Measurements from ENCODE around the gene TUBB3. TPM values are rescaled to one million over a fixed set of nuclear protein-coding genes. Genes with fewer than 3 reads are reported as not detected.

The TUBB3 gene
- total and polyA plus RNA-seq, 2 of the 4 experiments (the other 2 are of a cell fraction) = 311 to 410 TPM

GRCh38 chr16:89936508-89936907, 13.4 kb downstream of the TUBB3 start:
- no peak overlapping the region for H3K23ac ChIP-seq (ENCODE audit: low read depth, low read length)
- peaks cover 49% of the 10 kb centered on the region for H3K36me3 ChIP-seq (ENCODE audit: control insufficient read depth, insufficient read depth, low read length)
- no peak overlapping the region for H3K56ac ChIP-seq (ENCODE audit: extremely low read depth, insufficient read depth, low read length)
- H2BK5ac ChIP-seq (ENCODE audit: low read depth, low read length, poor library complexity, severe bottlenecking) = no peak overlapping the region
- H3K9me3 ChIP-seq (ENCODE audit: control insufficient read depth, insufficient read depth, low read length) = no peaks in the 10 kb centered on the region
- H3K4ac ChIP-seq (ENCODE audit: low read depth, low read length) = no peak overlapping the region
- H3K27ac ChIP-seq (ENCODE audit: insufficient read depth, low read length) = no peak overlapping the region
- H2AFZ ChIP-seq (replicated peaks; ENCODE audit: low read length, poor library complexity) = no peak overlapping the region
- no peak overlapping the region for H4K5ac ChIP-seq (ENCODE audit: low read depth, low read length)
- no peak overlapping the region for H3K9ac ChIP-seq (ENCODE audit: low read depth, low read length)
- POLR2A ChIA-PET (ENCODE audit: unreplicated experiment) = no interaction called here
- H3K79me1 ChIP-seq (ENCODE audit: low read depth in 1 of 2, low read length in 2 of 2) = peaks cover 1 to 19% of the 10 kb centered on the region in 2 experiments; a peak in 2 of 4 replicates
- H2BK15ac ChIP-seq (ENCODE audit: low read depth, low read length) = no peak overlapping the region
- BruUV-seq (replicated peaks) = no TSS peak
- peaks cover 28% of the 10 kb centered on the region for H4K20me1 ChIP-seq (ENCODE audit: insufficient read depth, low read length)
- dilution Hi-C loops (cut with HindIII; ENCODE audit: low sequenced_read_pairs, unreplicated experiment) = no loop called here
- H2AK5ac ChIP-seq (ENCODE audit: low read depth, low read length) = no peak overlapping the region
- H4K91ac ChIP-seq (ENCODE audit: insufficient read depth, low read depth, low read length) = no peak overlapping the region
- H4K8ac ChIP-seq (ENCODE audit: low read depth in 2 of 2, low read length in 2 of 2) = no peak overlapping the region
- H2AK9ac ChIP-seq (replicated peaks; ENCODE audit: low read depth, low read length, poor library complexity) = no peak overlapping the region
- no peak overlapping the region for H3K14ac ChIP-seq (replicated peaks; ENCODE audit: low read depth, low read length)
- no peak for TF ChIP-seq BHLHE40 (IDR thresholded peaks at IDR 0.05; ENCODE audit: low read depth, low read length)
- TF ChIP-seq, protein P1, sequence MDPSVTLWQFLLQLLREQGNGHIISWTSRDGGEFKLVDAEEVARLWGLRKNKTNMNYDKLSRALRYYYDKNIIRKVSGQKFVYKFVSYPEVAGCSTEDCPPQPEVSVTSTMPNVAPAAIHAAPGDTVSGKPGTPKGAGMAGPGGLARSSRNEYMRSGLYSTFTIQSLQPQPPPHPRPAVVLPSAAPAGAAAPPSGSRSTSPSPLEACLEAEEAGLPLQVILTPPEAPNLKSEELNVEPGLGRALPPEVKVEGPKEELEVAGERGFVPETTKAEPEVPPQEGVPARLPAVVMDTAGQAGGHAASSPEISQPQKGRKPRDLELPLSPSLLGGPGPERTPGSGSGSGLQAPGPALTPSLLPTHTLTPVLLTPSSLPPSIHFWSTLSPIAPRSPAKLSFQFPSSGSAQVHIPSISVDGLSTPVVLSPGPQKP (IDR thresholded peaks at IDR 0.05; ENCODE audit: borderline replicate concordance, low read depth, low read length) = no peak
- TF ChIP-seq MAZ (IDR thresholded peaks at IDR 0.05; ENCODE audit: borderline replicate concordance, low read depth, low read length) = no peak
- TF ChIP-seq RAD21 (IDR thresholded peaks at IDR 0.05; ENCODE audit: low read length) = no peak
- no peak for TF ChIP-seq RFX5 (IDR thresholded peaks at IDR 0.05; ENCODE audit: low read depth, low read length)
- TF ChIP-seq FOS (IDR thresholded peaks at IDR 0.05; ENCODE audit: low read depth, low read length) = no peak
- no peak for TF ChIP-seq POLR2A (IDR thresholded peaks at IDR 0.05; ENCODE audit: low read depth, low read length)
- TF ChIP-seq SMC3 (IDR thresholded peaks at IDR 0.05; ENCODE audit: low read depth, low read length) = no peak
- TF ChIP-seq, protein P2, sequence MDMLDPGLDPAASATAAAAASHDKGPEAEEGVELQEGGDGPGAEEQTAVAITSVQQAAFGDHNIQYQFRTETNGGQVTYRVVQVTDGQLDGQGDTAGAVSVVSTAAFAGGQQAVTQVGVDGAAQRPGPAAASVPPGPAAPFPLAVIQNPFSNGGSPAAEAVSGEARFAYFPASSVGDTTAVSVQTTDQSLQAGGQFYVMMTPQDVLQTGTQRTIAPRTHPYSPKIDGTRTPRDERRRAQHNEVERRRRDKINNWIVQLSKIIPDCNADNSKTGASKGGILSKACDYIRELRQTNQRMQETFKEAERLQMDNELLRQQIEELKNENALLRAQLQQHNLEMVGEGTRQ (IDR thresholded peaks at IDR 0.05; ENCODE audit: low read depth, low read length) = no peak
- TF ChIP-seq MXI1 (IDR thresholded peaks at IDR 0.05; ENCODE audit: borderline replicate concordance, low read depth, low read length) = no peak
- no peak for TF ChIP-seq CHD1 (IDR thresholded peaks at IDR 0.05; ENCODE audit: low read depth, low read length)
- no peak for TF ChIP-seq CTCF (conservative IDR thresholded peaks at IDR 0.05; ENCODE audit: low read depth, low read length)
- no peak for TF ChIP-seq MAFK (IDR thresholded peaks at IDR 0.05; ENCODE audit: low read depth, low read length)
- TF ChIP-seq CEBPB (IDR thresholded peaks at IDR 0.05; ENCODE audit: low read depth, low read length) = no peak
- CTCF ChIA-PET = no interaction called here
- no peak overlapping the region for H3K4me3 ChIP-seq (ENCODE audit: insufficient read depth, low read depth, low read length)
- H2BK20ac ChIP-seq (ENCODE audit: low read depth, low read length) = no peak overlapping the region
- in situ Hi-C loops (cut with MboI; ENCODE audit: low sequenced_read_pairs) = no loop called here
- ATAC-seq (ENCODE audit: low read depth) (no peak), DNase-seq (no peak)
- H3K4me2 ChIP-seq (ENCODE audit: low read depth, low read length) = no peak overlapping the region
- WGBS, 2 experiments (ENCODE audit: extremely low coverage in 2 of 2, insufficient read length in 1 of 2) = 96% methylated on average over 9 of the region's 14 CpGs; no CpG with 5 or more reads in 1 of the 2 experiments
- H3K9me1 ChIP-seq (ENCODE audit: insufficient read depth, low read length) = peaks cover 7% of the 10 kb centered on the region; the same call in 1 of the 2 replicates
- H3K18ac ChIP-seq (ENCODE audit: low read depth, low read length) = no peak overlapping the region
- H3K4me1 ChIP-seq (ENCODE audit: control insufficient read depth, insufficient read depth, low read length) = no peaks in the 10 kb centered on the region
- H3K27me3 ChIP-seq (ENCODE audit: control insufficient read depth, insufficient read depth, low read length) = no peaks in the 10 kb centered on the region
- intact Hi-C loops (cut with micrococcal nuclease) = no loop called here
- H2BK120ac ChIP-seq (ENCODE audit: low read depth, low read length) = no peak overlapping the region

Data from IMR-90 (cell line).